ENCODE results near the gene LILRB1.
A peak's percentile ranks its signal among the peaks of the same experiment; 100 is the strongest.
"Not testable (repeated sequence)": the region's sequence is repeated elsewhere in the genome, so short reads cannot be mapped to it uniquely, and the experiment has no call there.

DNA sequence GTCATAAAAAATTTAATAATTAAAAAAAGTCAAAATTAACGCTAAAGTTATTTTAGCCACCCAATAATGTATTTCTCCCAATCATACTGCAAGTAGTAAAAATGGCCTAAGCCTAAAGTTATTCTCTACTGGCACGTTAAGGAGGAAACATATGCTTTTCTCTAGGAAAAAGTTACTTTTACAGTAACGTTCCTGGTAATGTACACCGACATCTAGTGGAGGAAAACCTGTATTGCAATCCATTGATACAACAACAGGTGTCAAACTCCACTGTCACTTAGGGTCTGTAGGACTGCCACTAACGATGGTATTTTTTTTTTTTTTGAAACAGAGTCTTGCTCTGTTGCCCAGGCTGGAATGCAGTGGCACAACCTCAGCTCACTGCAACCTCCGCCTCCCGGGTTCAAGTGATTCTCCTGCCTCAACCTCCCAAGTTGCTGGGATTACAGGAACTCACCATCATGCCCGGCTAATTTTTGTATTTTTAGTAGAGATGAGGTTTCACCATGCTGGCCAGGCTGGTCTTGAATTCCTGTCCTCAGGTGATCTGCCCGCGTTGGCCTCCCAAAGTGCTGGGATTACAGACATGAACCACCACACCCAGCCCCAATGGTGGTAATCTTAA lies 46.0 kb downstream of the LILRB1 start:
- TF ChIP-seq POLR2A, EP300, POLR2AphosphoS5 (IDR thresholded peaks at IDR 0.05): not testable (repeated sequence)
- TF ChIP-seq, protein P1, sequence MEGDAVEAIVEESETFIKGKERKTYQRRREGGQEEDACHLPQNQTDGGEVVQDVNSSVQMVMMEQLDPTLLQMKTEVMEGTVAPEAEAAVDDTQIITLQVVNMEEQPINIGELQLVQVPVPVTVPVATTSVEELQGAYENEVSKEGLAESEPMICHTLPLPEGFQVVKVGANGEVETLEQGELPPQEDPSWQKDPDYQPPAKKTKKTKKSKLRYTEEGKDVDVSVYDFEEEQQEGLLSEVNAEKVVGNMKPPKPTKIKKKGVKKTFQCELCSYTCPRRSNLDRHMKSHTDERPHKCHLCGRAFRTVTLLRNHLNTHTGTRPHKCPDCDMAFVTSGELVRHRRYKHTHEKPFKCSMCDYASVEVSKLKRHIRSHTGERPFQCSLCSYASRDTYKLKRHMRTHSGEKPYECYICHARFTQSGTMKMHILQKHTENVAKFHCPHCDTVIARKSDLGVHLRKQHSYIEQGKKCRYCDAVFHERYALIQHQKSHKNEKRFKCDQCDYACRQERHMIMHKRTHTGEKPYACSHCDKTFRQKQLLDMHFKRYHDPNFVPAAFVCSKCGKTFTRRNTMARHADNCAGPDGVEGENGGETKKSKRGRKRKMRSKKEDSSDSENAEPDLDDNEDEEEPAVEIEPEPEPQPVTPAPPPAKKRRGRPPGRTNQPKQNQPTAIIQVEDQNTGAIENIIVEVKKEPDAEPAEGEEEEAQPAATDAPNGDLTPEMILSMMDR (IDR thresholded peaks at IDR 0.05) = peak; percentile 28 to 86 (median 57)
